ENCODE measurements around the gene MMRN2. TPM values are rescaled to one million over a fixed set of nuclear protein-coding genes. Genes with fewer than 3 reads are reported as not detected.

MMRN2 gene
- total RNA-seq, 1 donor from 2014 or later, result 1.0 TPM

DNA sequence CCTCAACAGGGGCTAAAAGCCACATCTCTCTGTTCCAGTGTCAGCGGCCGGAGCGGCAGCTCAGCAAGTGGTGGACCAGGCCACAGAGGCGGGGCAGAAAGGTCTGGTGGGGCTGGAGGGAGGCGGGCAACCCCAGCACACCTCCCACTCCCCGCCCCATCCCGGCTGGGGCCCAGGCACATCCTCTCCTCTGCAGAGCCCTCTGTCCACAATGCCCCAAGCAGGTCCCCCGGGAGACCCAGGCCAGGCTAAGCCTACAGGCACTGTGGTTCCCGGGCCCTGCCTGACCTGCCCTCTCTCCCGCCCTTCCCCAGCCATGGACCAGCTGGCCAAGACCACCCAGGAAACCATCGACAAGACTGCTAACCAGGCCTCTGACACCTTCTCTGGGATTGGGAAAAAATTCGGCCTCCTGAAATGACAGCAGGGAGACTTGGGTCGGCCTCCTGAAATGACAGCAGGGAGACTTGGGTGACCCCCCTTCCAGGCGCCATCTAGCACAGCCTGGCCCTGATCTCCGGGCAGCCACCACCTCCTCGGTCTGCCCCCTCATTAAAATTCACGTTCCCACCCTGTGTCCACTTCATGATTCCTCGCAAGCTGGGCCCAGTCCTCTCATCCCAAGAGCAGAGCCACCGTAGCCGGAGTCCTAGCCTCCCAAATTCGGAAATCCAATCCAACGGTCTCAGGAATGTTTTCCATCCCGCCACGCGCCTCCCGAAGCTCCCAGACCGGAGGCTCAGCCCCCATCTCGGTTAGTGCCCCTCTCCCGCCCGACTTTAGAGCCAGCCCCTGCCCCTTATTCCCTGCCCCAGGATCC lies 13.0 kb upstream of the MMRN2 start:
- peak; percentile 49 for DNase-seq (ENCODE audit: low read depth)

DNA sequence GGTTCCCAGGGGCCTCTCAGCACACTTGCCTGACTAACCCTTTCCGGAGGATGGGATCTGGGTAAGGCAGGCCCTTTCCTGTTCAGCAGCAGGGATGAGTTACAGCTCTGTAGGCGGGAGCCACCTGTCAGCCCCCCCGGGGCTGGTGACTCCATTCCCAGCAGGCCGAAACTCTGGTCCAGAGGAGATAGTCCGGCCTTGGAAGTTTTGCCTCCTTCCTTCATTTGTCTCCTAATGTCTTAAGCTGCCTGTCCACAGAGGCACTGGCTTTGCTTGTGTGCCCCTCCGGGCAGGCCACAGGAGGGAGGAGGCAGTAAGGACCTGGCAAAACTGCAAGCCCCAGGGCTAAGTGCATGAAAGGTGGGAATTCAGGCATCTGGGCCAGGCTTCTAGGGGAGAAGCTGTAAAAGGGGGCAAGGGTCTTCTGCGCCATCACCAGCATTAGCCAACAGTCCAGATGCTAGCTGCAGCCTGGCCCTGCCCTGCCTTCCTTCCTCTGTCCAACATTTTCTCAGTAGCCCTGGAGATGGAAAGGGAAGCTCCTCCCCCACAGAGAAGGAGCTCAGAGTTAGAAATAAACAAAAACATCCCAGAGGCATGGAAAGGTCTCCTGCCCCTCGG lies 12.1 kb upstream of the MMRN2 start:
- DNase-seq (ENCODE audit: low read depth), result peak; percentile 57

- no peak for DNase-seq (ENCODE audit: low read depth)
Observed at GRCh38 chr10:86968994-86969355, 11.6 kb upstream of the MMRN2 start.

GRCh38 chr10:86968271-86968993 lies 11.0 kb upstream of the MMRN2 start, which contains the start of gene ADIRF:
Gene ADIRF (plus strand): TSS chr10:86968482. CDS start chr10:86968545, 63 bp downstream.
- no peak for DNase-seq (ENCODE audit: low read depth)

DNA sequence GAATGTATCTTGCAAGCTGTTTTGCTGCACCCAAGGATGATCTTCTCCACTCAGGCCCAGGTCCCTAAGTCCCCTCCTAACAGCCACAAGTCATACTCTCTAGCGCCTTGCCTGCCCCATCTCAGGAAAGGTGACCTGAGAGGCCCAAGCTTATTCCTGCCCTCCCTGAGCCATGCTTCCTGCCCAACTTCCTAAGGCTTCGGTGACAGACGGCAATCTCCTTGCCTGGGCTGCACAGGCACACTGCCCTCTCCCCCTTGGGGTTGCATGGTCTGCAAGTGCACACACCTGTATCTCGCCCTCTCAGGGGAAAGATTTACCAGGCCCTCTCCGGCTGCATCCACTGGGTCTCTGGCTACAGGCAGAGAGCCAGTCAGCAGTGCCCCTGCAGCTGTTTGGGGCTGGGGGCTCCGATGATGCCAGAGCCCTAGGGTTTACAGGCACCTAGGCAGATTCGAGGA lies 10.1 kb upstream of the MMRN2 start:
- no peak for DNase-seq (ENCODE audit: low read depth)

GRCh38 chr10:86965986-86966654 lies 8.7 kb upstream of the MMRN2 start:
- no peak for DNase-seq (ENCODE audit: low read depth)

DNA sequence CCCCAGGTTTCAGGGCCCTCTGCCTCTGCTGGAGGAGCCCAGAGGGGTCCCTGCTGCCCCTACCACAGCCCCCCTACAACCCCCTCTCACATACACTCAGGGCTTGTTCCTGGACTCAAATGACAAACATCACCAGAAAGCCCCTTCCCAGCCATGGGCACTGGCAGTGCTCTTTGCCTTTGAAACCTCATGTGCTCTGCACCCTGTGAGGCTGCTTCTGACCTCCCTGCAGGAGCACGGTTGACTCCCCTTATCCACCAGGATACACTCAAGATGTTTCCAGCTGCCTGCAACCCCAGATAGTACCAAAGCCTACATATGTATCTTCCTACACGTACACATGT lies 7.4 kb upstream of the MMRN2 start:
- no peak for DNase-seq (ENCODE audit: low read depth)

DNA sequence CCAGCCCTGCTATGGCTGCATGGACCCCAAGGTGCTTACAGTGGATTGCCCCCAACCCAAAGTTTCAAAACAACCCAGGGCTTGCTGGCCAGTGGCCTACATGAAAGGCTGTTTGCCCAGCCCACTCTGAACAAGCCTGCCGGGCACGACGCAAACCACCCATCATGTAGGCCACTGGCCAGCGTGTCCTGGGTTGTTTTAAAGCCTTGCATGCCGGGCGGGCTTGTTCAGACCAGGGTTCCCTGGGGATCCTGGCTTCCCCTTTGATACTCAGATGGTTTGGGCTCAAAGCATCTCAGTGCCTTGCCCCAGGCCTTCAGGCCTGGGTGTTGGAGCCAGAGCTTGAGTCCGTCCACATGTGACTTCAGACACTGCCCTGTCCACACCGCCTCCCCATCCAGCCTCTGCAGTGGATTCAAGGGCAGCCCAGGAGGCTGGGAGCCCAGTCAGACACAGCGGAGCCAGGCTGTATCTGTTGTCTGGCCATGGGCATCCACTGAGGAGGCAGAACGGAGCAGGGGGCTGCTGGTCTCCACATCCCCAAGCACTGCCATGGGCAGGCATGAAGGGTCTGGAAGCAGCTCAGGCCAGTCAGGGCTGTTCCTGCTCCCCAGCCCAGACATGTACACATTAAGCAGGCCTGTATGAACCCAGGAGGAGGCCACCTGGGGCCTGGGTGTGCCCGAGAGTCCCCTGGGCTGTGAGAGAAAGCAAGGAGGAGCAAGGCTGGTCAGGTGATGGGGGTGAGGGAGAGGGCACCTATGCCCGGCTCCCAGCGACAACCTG lies 6.8 kb upstream of the MMRN2 start:
- no peak for DNase-seq (ENCODE audit: low read depth)

DNA sequence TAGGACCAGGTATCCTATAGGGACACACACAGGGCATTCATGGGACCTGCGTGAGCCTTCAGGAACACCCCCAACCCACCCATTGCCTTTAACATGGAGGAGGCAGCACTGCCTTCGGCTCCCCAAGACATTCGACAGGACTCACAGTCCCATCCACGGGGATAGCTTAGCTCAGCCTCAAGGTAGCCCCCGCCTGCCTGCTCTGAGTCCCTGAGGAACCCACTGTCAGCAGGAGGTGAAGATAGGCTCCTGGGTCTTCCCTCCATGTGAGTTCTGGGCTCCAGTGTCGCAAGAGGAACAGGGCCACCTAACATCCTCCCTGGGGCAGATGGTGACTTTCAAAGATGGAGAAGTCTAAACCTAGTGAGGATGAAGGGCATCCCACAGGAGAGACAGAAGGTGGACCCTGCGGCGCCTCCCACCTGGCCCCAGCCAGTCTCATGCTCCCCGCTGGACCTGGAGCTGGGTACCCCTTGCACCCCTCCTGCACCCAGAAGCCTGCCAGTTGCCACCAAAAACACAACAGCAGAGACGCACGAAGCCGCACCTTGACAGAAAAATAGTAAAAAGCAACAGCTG lies 6.0 kb upstream of the MMRN2 start:
- DNase-seq (ENCODE audit: low read depth), result no peak

GRCh38 chr10:86962981-86963310 lies 5.5 kb upstream of the MMRN2 start:
- DNase-seq (ENCODE audit: low read depth), result no peak

DNA sequence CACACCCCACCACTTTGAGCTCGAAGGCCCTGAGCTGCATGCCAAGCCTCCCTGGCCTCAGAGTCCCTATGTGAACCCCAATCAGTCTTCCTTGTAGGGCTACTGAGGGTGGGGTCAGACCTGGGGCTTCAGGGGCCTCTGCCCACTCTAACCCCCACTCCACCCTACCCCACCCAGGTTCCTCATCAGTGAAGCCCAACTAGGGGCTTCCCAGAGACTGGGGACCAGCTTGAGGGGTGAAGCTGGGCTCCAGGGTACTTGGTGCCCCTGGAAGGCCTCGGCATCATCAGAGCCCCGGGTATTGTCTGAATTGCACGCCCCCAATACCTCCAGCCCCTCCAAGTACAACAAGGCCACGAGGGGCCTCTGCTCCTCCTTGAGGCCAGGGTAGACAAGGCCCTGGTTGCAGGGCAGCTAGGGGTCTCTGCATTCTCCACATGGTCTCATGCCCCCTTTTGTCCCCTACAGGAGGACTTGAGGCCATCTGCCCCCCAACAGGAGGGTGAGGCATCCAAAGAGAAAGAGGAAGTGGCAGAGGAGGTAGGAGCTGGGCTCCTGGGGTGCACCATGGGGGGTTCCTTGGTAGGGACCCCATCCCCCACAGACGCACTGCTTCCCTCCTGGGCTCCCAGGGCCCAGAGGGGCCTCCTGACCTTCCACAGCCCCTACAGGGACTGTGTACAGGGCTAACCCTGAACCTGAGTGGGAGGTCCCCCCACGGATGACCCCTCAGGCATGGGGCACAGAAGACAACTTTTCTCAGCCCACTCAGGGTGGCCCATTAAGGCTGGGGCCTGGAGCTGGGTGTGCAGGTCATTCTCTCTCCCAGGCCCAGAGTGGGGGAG lies 4.9 kb upstream of the MMRN2 start:
- no peak for DNase-seq (ENCODE audit: low read depth)

GRCh38 chr10:86961481-86962091 lies 4.2 kb upstream of the MMRN2 start:
- DNase-seq (ENCODE audit: low read depth), result peak; percentile 54

- no peak for DNase-seq (ENCODE audit: low read depth)
Observed at GRCh38 chr10:86960863-86961434, 3.5 kb upstream of the MMRN2 start.

DNA sequence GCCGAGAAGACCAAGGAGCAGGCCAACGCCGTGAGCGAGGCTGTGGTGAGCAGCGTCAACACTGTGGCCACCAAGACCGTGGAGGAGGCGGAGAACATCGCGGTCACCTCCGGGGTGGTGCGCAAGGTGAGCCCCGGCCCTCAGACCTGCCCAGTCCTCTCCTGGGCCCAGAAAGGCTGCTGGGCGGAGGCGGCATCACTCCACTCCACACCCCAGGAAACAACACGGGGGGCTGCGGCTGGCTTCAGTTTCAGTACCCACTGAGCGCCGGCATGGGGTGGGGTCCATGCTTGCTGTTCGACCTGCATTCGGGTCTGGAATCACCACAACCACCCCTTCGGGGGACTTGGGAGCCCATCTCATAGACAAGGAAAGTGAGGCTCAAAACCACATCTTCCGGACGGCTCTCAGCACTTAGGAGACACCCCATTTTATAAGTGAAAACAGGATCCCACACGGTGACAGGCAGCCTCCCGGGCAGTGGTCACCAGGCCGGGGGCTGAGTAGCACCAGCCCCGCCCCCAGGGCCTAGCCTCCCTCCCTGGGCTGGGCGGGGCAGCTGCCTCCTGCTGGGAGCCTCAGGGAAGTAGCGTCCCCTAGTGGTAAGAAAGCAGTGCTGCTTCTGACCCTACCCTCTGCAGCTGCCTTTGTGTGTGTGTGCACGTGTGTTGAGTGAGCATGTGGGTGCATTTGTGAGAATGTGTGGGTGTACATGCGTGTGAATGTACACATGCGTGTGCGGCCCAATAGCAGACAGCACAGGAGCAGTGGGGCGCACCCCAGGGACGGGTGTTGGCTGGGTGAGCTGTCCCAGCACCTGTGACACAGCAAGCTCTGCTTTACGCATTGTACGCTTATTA lies 2.8 kb upstream of the MMRN2 start:
- peak; percentile 52 for DNase-seq (ENCODE audit: low read depth)

DNA sequence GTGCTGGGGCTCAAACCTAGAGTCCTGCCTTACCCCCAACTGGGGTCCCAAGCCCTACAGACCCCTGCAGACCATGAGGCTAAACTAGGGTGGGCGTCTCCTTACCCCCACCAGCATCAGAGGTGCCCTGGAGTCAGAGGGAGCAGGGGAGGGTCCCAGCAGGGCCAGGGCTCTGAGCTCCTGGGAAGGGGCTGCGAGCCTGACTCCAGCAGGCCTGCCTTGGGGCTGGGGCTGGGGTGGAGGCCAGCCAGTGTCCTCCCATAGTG lies 2.3 kb upstream of the MMRN2 start:
- DNase-seq (ENCODE audit: low read depth), result no peak

GRCh38 chr10:86958901-86959736 lies 1.7 kb upstream of the MMRN2 start:
- no peak for DNase-seq (ENCODE audit: low read depth)

Data from myocyte (in vitro differentiated cells).